Measurements from ENCODE around the gene GLDC. TPM values are rescaled to one million over a fixed set of nuclear protein-coding genes. Genes with fewer than 3 reads are reported as not detected.
A peak's percentile ranks its signal among the peaks of the same experiment; 100 is the strongest.

Gene GLDC
- total RNA-seq, 2 donors from 2014 or later = 0.32 to 0.52 TPM

DNA sequence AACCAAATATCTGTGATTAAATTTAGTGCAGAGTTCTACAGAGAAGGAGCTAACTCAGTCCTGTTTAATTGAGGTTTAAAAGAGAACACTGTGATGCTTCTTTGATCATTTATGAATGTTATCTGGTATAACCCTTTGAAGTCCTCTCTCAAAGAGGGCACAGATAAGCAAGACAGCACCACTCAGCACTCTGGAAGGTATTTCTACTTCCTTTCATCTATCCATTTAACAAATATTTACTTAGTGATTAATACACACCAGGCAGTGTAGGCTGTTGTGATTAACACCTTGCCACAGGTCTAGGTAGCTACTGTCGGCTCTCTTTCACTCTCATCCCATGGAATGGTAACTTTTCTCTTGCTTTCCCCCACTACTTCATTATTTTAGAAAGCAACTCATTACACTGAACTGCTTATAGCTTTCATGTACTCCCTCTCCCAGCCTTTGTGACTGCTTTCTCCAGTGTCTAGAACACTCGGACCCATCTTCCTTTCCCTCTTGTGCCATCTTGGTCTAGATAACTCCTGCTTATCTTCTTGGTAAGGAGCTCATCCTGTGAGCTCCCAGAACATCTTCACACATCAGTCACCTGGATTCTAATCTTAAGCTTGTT, 54.7 kb downstream of the GLDC start:
- DNase-seq (ENCODE audit: low spot score) = no peak
- intact Hi-C loops (cut with DNase I) = no loop called here

DNA sequence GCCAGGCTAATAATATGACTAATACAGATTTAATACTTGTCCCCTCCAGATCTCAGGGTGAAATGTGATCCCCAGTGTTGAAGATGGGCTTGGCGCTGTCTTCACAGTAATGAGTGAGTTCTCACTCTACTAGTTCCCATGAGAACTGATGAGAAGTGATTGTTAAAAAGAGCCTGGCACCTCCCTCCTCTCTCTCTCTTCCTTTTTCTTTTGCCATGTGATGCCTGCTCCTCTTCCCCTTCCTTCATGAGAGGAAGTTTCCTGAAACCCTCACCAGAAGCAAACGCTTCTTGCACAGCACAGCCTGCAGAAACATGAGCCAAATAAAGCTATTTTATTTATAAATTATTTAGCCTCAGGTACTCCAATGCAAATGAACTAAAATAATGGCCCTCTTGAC, 55.2 kb downstream of the GLDC start:
- no peak for DNase-seq (ENCODE audit: low spot score)
- intact Hi-C loops (cut with DNase I) = no loop called here

DNA sequence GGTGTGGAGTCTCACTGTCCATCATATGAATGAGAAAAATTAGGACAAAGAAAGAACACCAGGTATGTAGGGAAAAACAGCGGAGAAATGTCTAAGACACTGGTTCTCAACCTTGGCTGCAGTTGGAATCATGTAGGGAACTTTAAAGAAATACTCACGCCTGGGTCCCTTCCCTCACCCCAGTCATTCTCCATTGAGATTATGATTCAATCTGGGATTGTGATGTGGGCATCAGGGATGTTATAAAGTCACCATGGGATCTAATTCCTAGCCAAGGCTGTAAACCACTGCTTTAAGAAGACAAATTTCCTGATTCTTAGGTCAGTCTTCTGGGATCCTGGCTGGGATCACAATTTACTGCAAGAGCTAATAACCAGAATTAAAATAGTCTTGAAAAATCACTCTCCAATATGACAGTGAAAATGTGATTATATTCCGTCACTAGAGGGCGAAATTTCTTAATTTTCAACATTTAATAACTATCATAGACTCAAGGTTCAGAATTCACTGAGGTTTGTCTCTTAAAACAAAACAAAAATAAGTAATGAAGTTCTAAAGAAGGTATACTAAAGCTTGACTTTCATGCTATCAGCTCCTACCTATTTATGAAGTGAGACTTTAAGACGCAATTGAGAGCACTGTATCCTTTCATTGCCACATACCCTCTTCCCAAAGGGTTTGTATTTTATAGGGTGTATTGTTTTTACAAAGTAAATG, 60.5 kb downstream of the GLDC start:
- no peak for DNase-seq (ENCODE audit: low spot score)
- intact Hi-C loops (cut with DNase I) = loop anchor here in 1 of 2 donors (5.0 kb wide), 1 partner anchor 87 kb away; no protein-coding TSS in a partner anchor

DNA sequence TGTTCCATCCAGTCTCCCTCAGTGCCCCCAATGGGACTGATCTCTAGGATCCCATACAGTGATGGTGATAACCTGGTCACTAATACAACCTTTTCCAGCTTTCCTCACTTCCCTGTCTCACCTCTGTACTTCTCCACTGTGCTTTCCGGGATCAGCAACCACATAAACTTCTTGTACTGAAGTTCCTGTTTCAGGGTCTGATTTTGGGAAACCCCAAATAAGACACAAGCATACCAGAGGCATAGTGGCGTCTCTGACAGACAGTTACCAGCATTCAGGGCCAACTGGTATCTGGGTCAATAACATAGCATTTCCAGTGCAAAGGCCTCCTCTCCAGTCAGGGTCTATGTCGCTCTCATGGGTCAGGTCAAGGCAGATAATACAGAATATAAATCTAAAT, 64.3 kb downstream of the GLDC start:
- intact Hi-C loops (cut with DNase I) = loop anchor here in 1 of 2 donors (5.0 kb wide), 1 partner anchor 91 kb away; no protein-coding TSS in a partner anchor
- no peak for DNase-seq (ENCODE audit: low spot score)

DNA sequence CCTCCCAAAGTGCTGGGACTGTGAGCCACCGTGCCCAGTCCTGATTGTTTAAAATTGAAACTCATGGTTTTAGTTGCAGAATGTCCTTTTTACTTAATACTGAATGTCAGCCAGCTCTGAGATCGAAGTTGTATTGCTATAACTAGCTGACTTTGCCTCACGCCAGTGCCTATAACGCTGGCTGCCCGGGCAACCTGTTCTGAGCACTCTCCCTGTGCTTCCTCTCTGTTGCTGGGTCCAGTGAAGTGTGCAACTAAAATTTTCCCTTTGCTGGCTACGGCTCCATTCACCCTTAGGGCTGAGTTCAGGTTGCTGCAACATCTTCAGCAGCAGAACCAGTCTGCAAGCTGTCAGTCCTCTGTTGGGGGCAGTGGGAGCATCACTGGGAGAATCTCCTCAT, 65.9 kb downstream of the GLDC start:
- DNase-seq (ENCODE audit: low spot score) = no peak
- intact Hi-C loops (cut with DNase I) = loop anchor here in 1 of 2 donors (5.0 kb wide), 1 partner anchor 93 kb away; no protein-coding TSS in a partner anchor

DNA sequence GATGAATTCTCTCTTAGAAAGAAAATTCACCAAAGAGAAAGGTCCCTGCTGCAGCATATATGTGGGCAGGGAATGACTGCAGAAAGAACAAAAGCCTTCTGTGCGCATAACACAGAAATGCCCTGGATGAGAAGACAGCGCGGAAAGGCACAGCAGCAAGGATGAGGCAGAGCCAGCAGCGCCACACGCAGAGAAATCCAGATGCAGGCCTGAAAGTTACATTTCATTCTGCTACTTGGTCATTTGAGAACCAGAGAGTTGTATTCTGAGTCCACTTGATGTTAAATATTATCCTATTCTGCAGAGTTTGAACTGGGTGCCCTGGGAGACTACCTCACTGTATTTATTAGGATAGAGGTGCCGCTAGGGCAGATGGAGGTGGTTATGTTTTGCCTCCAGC, 68.5 kb downstream of the GLDC start:
- intact Hi-C loops (cut with DNase I) = no loop called here
- no peak for DNase-seq (ENCODE audit: low spot score)

DNA sequence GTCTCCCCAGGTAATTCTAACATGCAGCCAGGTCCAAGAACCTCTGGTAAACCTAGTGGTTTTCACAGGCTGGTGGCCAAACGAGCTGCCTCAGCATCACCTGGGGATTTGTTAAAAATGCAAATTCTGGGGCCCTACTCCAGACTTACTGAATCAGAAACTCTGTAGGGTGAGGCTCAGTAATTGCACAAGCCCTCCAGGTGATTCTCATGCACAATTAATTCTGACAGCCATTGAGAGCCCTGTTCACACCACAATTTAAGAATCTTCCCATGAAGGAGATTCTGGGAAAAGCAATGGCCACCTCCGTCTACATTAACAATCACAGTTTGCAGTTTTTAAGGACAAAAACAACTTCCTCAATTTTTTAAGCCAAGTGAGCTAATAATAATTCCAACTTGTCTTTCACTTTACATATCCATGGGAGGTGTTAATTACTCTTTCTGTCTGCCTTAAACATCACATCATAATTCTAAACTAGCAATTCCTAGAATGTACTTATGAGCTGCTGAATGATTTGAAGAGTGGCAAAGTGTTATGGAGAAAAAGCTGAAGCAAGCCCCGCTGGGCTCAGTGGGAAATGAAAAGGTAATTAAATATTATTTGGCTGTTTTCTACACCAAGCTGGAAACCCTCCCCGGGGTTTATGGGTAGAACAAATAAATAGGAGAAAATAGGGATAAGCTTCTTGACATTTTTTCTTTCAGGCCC, 70.0 kb downstream of the GLDC start:
- intact Hi-C loops (cut with DNase I) = no loop called here
- no peak for DNase-seq (ENCODE audit: low spot score)

DNA sequence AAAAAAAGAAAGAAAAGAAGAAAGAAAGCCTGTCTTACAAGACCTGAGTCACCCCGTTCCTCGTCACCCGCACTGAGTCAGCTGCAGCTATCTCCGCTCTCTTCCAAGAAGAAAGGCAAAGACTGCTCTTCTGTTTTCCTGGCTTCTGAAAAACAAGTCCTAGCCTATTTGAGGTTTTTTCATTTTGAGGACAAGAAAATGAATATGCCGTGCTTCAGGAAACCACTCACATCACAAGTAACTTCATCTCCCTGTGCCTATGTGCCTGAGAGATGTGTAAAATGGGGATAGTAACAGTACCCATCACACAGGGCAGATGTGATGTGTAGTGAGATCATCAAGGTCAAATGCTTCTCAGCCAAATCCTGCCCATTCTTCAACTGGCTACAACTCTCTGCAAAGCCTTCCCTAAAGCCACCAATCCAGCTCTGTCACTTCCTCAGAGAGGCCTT, 78.4 kb downstream of the GLDC start:
- intact Hi-C loops (cut with DNase I) = loop anchor here (5.0 to 10.0 kb wide), 2 partner anchors 212 to 215 kb away; no protein-coding TSS in a partner anchor
- DNase-seq (ENCODE audit: low spot score) = peak; percentile 86

DNA sequence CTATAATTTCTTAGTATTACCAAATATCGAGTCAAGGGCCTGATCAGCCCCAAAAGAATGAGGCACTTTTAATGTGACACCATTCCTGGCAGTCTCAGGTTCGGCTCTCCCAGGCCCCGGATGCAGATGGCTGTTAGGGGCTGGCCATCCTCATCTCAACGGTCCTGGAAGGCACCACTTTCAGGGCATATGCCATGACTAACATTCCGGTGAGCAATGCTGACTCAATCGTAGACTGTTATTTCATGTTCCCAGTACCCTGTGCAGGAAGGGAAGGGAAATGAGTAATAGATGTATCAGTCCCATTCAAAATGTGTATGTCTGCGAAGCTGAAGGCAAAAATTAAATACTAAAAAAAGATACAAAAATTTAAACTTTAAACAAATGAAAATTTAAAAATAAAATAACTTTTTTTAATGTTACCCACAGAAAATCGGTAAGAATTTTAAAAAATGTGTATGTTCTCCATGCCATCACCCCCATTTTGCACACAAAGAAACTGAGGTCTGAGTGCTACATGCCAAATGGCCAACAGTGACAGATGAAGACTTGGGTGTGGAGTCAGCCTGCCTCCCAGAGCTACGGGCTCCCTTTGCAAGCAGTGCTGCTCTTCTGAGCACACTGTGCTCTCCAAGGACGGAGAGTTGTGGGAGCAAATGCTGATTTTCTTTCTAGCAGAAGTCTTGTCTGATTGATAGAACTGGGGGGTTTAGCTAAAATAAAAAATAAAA, 79.0 kb downstream of the GLDC start:
- intact Hi-C loops (cut with DNase I) = loop anchor here (5.0 to 10.0 kb wide), 2 partner anchors 212 to 214 kb away; no protein-coding TSS in a partner anchor
- peak; percentile 88 for DNase-seq (ENCODE audit: low spot score)

DNA sequence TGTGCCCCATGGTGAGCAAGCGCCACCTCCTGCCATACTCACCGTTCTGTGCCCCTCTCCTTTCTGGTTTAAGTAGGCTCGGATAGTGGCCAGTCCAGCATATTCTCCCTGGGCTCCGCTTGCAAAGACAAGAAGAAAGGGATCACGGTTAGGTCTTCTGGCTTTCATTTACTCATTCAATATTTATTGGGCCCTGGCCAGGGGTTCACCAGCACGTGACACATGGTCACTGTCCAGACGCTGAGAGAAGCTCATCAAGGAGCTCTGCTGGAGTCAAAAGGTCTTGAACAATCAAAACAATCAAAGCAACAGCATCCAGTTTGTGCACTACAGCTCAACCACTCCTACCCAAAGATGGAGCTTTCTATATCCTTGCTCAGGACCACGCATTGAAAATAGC, 80.2 kb downstream of the GLDC start:
- DNase-seq (ENCODE audit: low spot score) = no peak
- intact Hi-C loops (cut with DNase I) = loop anchor here (5.0 to 10.0 kb wide), 2 partner anchors 211 to 213 kb away; no protein-coding TSS in a partner anchor

DNA sequence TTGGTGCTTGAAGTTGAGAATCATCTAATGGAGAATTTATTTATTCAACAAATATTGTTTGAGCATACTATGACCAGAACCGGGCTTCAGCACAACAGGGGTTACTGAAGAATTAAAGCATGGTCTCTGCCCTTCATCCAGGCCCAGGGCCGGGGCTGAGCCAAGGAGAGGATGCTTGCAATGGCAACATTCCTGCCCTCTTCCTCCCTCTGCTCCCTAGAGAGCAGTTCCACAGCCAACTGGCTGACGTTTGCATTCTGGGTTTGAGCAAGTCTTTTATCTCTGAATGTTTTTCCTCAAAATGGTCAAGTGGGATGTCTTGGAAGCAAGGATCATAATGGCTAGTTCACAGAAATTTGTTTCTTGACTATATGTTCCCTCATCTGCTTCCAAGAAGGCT, 80.7 kb downstream of the GLDC start:
- intact Hi-C loops (cut with DNase I) = loop anchor here (5.0 to 10.0 kb wide), 2 partner anchors 210 to 213 kb away; no protein-coding TSS in a partner anchor
- peak; percentile 88 for DNase-seq (ENCODE audit: low spot score)

DNA sequence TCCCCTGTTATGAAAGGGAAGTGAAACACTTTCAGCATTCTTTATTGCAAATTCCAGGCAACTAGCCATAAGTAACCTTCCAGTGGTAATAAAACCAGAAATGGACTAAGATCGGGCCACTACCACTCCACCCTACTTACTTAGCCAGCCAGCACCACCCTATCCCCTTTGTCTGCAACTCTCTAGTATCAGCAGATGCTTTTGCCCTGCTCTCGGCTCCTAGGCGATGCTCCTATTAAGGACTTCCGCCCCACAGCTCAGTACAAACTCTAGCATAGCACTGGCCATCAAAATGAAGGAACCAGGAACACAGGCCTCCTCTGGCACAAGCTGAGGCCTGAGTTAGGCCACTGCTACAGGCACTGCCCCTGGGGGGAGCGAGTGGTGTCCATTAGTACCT, 81.2 kb downstream of the GLDC start:
- DNase-seq (ENCODE audit: low spot score) = no peak
- intact Hi-C loops (cut with DNase I) = loop anchor here in 1 of 2 donors (10.0 kb wide), 1 partner anchor 210 kb away; no protein-coding TSS in a partner anchor

DNA sequence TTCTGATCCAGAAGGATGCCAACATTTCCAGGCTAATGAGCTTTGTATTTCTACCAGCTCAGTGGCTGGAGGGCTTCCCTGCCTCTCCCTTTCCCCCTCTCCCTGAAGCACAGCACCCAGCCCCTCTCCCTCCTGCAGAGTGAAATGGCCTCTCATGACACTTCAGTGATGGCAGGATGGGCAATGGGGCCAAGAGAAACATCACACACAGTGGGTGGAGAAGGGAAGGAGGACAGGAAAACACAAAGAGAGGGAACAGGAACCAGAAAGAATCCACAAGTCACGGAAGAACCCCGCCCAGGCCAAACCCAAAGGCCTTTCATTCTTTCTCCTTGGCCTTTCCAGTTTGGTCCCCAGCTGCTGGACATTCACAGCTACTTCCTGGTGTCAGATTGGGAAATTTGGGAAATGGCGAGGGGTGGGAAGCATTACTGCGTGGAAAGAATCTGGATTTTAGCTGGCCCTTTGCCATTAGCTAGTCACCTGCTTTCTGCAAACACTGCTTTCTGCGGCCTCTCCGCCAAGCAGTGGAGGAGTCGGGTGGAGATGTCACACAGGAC, 82.6 kb downstream of the GLDC start:
- no peak for DNase-seq (ENCODE audit: low spot score)
- intact Hi-C loops (cut with DNase I) = loop anchor here in 1 of 2 donors (10.0 kb wide), 1 partner anchor 208 kb away; no protein-coding TSS in a partner anchor

DNA sequence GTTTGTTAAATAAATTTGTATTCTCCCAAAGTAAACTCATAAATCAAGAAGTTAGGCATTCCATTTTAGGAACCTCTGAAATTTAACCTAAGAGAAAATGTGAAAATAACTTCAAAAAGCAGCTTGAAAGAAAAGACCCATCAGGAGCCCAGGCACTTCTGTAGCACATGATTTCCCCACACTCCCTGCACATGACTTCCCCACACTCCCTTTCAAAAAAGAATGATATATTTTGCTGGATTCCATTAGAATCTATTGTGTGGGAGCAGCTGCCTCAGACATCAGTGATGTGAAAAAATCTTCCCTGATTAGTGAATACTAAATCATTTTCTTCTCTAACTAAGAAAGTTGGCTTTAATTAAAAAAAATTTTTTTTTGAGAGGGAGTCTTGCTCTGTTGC, 83.3 kb downstream of the GLDC start:
- DNase-seq (ENCODE audit: low spot score) = no peak
- intact Hi-C loops (cut with DNase I) = loop anchor here in 1 of 2 donors (10.0 kb wide), 1 partner anchor 207 kb away; no protein-coding TSS in a partner anchor

DNA sequence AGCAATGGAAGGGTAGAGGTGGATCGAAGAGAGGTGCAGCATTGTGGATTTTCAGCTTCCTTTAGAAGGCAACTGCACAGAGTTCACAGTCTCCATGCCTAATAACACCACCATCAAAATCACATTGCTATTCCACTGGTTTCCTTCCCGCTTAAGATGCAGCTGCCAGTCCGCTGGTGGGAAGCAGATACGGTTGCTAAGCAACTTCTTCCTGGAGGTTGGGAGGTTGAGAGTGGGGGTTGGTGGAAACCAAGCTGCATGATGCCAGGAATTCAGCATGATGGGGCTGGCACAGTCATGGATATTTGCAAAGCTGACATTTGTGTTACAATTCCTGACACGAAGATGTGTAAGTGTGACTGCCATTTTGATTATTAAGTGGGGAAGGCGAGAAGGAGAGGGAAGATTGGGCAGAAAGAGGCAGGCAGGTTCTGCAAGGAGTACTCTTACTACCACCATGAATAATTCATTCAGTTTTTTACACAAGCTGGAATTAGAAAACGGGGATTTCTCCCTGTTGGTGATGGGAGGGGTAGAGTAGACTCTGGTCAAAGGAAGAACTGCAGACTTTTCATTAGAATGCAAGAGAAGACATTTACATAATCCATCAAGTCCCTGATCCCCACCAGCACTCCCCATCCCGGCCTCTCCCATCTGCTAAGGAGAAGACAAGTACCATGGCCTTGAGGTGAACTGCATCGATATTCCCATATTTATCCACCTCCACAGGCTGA, 87.5 kb downstream of the GLDC start:
- no peak for DNase-seq (ENCODE audit: low spot score)
- intact Hi-C loops (cut with DNase I) = no loop called here

DNA sequence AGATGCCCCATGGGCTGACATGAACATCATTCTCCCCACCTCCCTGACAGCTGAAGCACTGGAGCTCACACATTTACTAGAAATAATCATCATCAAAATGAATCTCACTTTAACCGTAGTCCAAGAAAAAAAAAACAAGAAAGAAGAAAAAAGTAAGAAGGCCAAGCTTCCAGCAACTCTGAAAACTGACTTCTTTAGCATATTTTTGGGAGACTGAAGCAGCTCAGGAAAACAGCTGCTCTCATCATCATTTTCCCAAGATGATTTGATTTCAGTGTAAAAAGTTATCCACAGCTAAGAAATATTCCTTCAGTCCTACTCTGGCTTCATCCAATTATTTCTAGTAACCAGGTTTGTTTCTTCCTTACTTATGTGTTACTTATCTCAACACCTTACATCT, 91.7 kb downstream of the GLDC start:
- no peak for DNase-seq (ENCODE audit: low spot score)
- intact Hi-C loops (cut with DNase I) = no loop called here

DNA sequence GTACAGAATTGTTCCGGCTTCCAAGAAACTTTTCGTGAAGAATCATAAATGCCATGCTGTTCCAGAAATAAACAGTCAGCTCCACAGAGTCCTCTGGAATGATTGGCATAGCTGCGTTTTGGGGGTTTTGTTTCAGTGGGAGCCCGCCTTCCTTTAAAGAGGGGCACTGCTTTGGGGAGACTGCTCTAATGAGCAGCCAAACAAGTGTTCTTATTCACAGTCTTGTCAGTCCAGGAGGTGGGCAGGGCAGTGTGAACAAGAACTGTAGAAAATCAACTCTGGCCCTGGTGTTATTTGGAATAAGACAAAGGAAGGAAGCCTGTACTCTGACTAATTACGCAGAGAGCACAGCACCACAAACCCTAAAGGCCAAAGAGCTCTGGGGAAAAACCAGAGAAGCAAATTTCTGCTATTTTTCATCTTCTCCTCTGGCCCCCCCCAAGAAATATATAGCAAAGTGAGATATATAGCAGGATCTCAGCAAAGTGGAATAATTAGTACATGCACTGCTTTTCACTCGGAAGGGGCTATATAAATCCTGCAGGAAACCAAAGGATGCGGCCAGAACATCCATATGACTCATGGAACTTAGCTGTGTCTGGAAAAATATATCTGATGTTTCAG, 92.9 kb downstream of the GLDC start:
- intact Hi-C loops (cut with DNase I) = no loop called here
- no peak for DNase-seq (ENCODE audit: low spot score)

DNA sequence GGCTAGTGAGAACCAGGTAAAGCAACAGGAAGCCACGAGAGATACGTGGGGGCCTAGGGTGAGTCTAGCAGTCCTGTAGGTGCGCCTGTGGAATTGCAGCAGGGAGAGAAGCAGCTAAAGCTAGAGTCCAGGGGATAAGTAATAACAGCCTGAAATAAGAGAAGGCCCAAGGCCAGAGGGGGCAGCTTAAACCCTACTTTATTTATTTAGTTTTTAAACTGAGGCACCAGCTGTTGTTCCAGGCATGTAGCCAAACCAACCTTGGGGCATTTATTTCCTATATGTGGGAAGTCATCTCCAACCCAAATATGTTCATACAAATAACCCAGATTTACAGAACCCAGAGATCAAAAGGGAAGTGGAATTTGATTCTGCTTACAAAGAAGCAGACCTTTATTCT, 93.5 kb downstream of the GLDC start:
- intact Hi-C loops (cut with DNase I) = no loop called here
- DNase-seq (ENCODE audit: low spot score) = no peak

Data from posterior vena cava (tissue), 2 donors.